SK-N-MC (cell line): ENCODE results near the gene SAXO2.
"Not testable (repeated sequence)": the region's sequence is repeated elsewhere in the genome, so short reads cannot be mapped to it uniquely, and the experiment has no call there.

Experiments used
- DNase-seq: peaks from one replicate; pipeline ENCODE4 v3.0.0-alpha.2; 2011; ENCODE audit warnings: low read depth, low spot score
- H3K27ac ChIP-seq: fragments of 200-600 bp; sonication (generic); 2 replicates; pipeline ENCODE4 v1.5.1; 2016; ENCODE audit warnings: mixed run types
- H3K36me3 ChIP-seq: fragments of 200-600 bp; sonication (generic); 2 replicates; pipeline ENCODE4 v1.6.1; 2017; ENCODE audit warnings: antibody characterized with exemption, low read length, mixed read lengths; ENCODE audit not compliant: insufficient read depth
- H3K4me3 ChIP-seq: fragments of 200-600 bp; sonication (generic); 2 replicates; pipeline ENCODE4 v1.5.1; 2016
- H3K9ac ChIP-seq: fragments of 200-600 bp; sonication (generic); 2 replicates; pipeline ENCODE4 v1.8.0; 2017; ENCODE audit warnings: mixed run types, mixed read lengths; ENCODE audit not compliant: insufficient read length
- H3K9me3 ChIP-seq: fragments of 200-600 bp; sonication (generic); 2 replicates; pipeline ENCODE4 v1.6.1; 2017; ENCODE audit warnings: low read depth, mild to moderate bottlenecking, antibody characterized with exemption, low read length, moderate library complexity, mixed read lengths
- EZH2 ChIP-seq: fragments of 200-600 bp; sonication (generic); IDR thresholded peaks from one replicate; pipeline ENCODE4 v1.6.1; 2017; ENCODE audit warnings: antibody characterized with exemption
- FOXP2 ChIP-seq: optimal IDR thresholded peaks from 2 replicates; pipeline ENCODE3; 2011; ENCODE audit warnings: mild to moderate bottlenecking, moderate library complexity; ENCODE audit not compliant: insufficient read depth; ENCODE audit errors: extremely low read length, control extremely low read depth
- POLR2AphosphoS5 ChIP-seq: IDR thresholded peaks from 2 replicates; pipeline ENCODE4 v1.6.1; 2012; ENCODE audit warnings: mild to moderate bottlenecking, low read depth, low read length, borderline replicate concordance

The SAXO2 gene

GRCh38 chr15:82313446-82313845 is 50.8 kb downstream of the SAXO2 start:
- no peak overlapping the region for H3K27ac ChIP-seq
- TF ChIP-seq EZH2 (no peak), POLR2AphosphoS5 (no peak), FOXP2 (no peak)
- no peak overlapping the region for H3K4me3 ChIP-seq
- DNase-seq: no peak
- H3K9ac ChIP-seq: no peak overlapping the region
- H3K36me3 ChIP-seq: no peaks in the 10 kb centered on the region
- no peaks in the 10 kb centered on the region for H3K9me3 ChIP-seq

GRCh38 chr15:82313951-82314768 is 51.5 kb downstream of the SAXO2 start:
- not testable (repeated sequence) for H3K36me3 ChIP-seq, DNase-seq, H3K9me3 ChIP-seq, H3K27ac ChIP-seq, H3K9ac ChIP-seq, H3K4me3 ChIP-seq

GRCh38 chr15:82314769-82315518 is 52.3 kb downstream of the SAXO2 start:
- H3K36me3 ChIP-seq: no peaks in the 10 kb centered on the region
- H3K27ac ChIP-seq: no peak overlapping the region
- no peak overlapping the region for H3K9ac ChIP-seq
- DNase-seq: no peak
- no peaks in the 10 kb centered on the region for H3K9me3 ChIP-seq
- no peak overlapping the region for H3K4me3 ChIP-seq
- no peak for TF ChIP-seq POLR2AphosphoS5
- TF ChIP-seq FOXP2: no peak
- TF ChIP-seq EZH2: no peak

- Histone ChIP-seq H3K9me3 (no peaks in the 10 kb centered on the region), H3K27ac (no peak overlapping the region), H3K4me3 (no peak overlapping the region), H3K9ac (no peak overlapping the region), H3K36me3 (no peaks in the 10 kb centered on the region)
- TF ChIP-seq EZH2 (no peak), POLR2AphosphoS5 (no peak), FOXP2 (no peak)
- DNase-seq: no peak
Measured at GRCh38 chr15:82315519-82316246, 53.1 kb downstream of the SAXO2 start.

GRCh38 chr15:82316247-82317090 is 53.9 kb downstream of the SAXO2 start:
- not testable (repeated sequence) for H3K9ac ChIP-seq, H3K36me3 ChIP-seq, H3K9me3 ChIP-seq, DNase-seq, H3K4me3 ChIP-seq, H3K27ac ChIP-seq

GRCh38 chr15:82317091-82317489 is 54.5 kb downstream of the SAXO2 start:
- Histone ChIP-seq H3K4me3 (no peak overlapping the region), H3K27ac (no peak overlapping the region), H3K9me3 (no peaks in the 10 kb centered on the region), H3K9ac (no peak overlapping the region), H3K36me3 (no peaks in the 10 kb centered on the region)
- no peak for TF ChIP-seq FOXP2
- no peak for TF ChIP-seq EZH2
- no peak for TF ChIP-seq POLR2AphosphoS5
- no peak for DNase-seq

GRCh38 chr15:82317516-82317915 is 54.9 kb downstream of the SAXO2 start:
- not testable (repeated sequence) for H3K9me3 ChIP-seq, H3K36me3 ChIP-seq, H3K9ac ChIP-seq, H3K4me3 ChIP-seq, DNase-seq, H3K27ac ChIP-seq

GRCh38 chr15:82318281-82318680 is 55.7 kb downstream of the SAXO2 start:
- H3K27ac ChIP-seq, DNase-seq, H3K9me3 ChIP-seq, H3K4me3 ChIP-seq, H3K9ac ChIP-seq, H3K36me3 ChIP-seq: not testable (repeated sequence)

- DNase-seq, H3K9ac ChIP-seq: not testable (repeated sequence)
Measured at GRCh38 chr15:82319522-82320278, 57.1 kb downstream of the SAXO2 start.

GRCh38 chr15:82320861-82321260 is 58.2 kb downstream of the SAXO2 start:
- not testable (repeated sequence) for H3K36me3 ChIP-seq, H3K9ac ChIP-seq, H3K4me3 ChIP-seq, H3K9me3 ChIP-seq, H3K27ac ChIP-seq, DNase-seq

More at GRCh38 chr15:82319522-82320278, 57.1 kb downstream of the SAXO2 start:
- H3K27ac ChIP-seq, H3K36me3 ChIP-seq, H3K4me3 ChIP-seq, H3K9me3 ChIP-seq: not testable (repeated sequence)

- H3K36me3 ChIP-seq, DNase-seq, H3K9me3 ChIP-seq, H3K9ac ChIP-seq, H3K4me3 ChIP-seq, H3K27ac ChIP-seq: not testable (repeated sequence)
Measured at GRCh38 chr15:82322488-82322887, 59.9 kb downstream of the SAXO2 start.

GRCh38 chr15:82324831-82325230 is 62.2 kb downstream of the SAXO2 start:
- H3K36me3 ChIP-seq, H3K4me3 ChIP-seq, H3K9me3 ChIP-seq, H3K9ac ChIP-seq, H3K27ac ChIP-seq, DNase-seq: not testable (repeated sequence)
